ENCODE measurements around the gene ACRV1. TPM values are rescaled to one million over a fixed set of nuclear protein-coding genes. Genes with fewer than 3 reads are reported as not detected.

The ACRV1 gene
- total and polyA plus RNA-seq, 4 donors: not detected

- Histone ChIP-seq H3K4me1 (ENCODE audit: control insufficient read depth in 5 of 5, insufficient read depth in 5 of 5, low read length in 5 of 5) (peaks cover 0 to 18% (median 3%) of the 10 kb centered on the region in 5 donors), H3K27me3 (ENCODE audit: control insufficient read depth in 3 of 3, insufficient read depth in 3 of 3, low read length in 2 of 3) (no peaks in the 10 kb centered on the region), H3K9me3 (ENCODE audit: control insufficient read depth in 4 of 4, insufficient read depth in 3 of 4, low read length in 3 of 4) (no peaks in the 10 kb centered on the region), H3K36me3 (ENCODE audit: control insufficient read depth in 4 of 4, insufficient read depth in 4 of 4, low read length in 4 of 4) (peaks cover 10 to 26% (median 14%) of the 10 kb centered on the region in 4 donors), H3K27ac (ENCODE audit: low read depth in 1 of 2, low read length in 1 of 2) (no peak overlapping the region), H3K9ac (ENCODE audit: insufficient read depth in 1 of 2, low read length in 2 of 2) (no peak overlapping the region), H3K4me3 (no peak overlapping the region)
- DNase-seq (no peak), ATAC-seq (ENCODE audit: insufficient read depth, low FRiP score) (no peak)
- WGBS, 2 donors: 88 to 96% methylated on average over 1 of the region's 1 CpG
- TF ChIP-seq CTCF (IDR thresholded peaks at IDR 0.05; ENCODE audit: control extremely low read depth, extremely low read depth): no peak
Observed at GRCh38 chr11:125623064-125623463, 57.6 kb downstream of the ACRV1 start.

- no peak for DNase-seq
- peaks cover 10 to 31% (median 18%) of the 10 kb centered on the region in 4 donors for H3K36me3 ChIP-seq (ENCODE audit: control insufficient read depth in 4 of 4, insufficient read depth in 4 of 4, low read length in 4 of 4)
- no peak for ATAC-seq (ENCODE audit: insufficient read depth, low FRiP score)
- no peaks in the 10 kb centered on the region for H3K9me3 ChIP-seq (ENCODE audit: control insufficient read depth in 4 of 4, insufficient read depth in 3 of 4, low read length in 3 of 4)
- no peak overlapping the region for H3K9ac ChIP-seq (ENCODE audit: insufficient read depth in 1 of 2, low read length in 2 of 2)
- H3K27me3 ChIP-seq (ENCODE audit: control insufficient read depth in 3 of 3, insufficient read depth in 3 of 3, low read length in 2 of 3): no peaks in the 10 kb centered on the region
- H3K4me1 ChIP-seq (ENCODE audit: control insufficient read depth in 5 of 5, insufficient read depth in 5 of 5, low read length in 5 of 5): peaks cover 0 to 14% (median 3%) of the 10 kb centered on the region in 5 donors
- TF ChIP-seq CTCF (IDR thresholded peaks at IDR 0.05; ENCODE audit: control extremely low read depth, extremely low read depth): no peak
- WGBS, 2 donors: 78 to 81% methylated on average over 2 of the region's 2 CpGs
- H3K4me3 ChIP-seq: no peak overlapping the region
- no peak overlapping the region for H3K27ac ChIP-seq (ENCODE audit: low read depth in 1 of 2, low read length in 1 of 2)
Observed at GRCh38 chr11:125621995-125622394, 58.7 kb downstream of the ACRV1 start.

Small RNA genes lying within 50 kb of the gene (small RNA-seq; reads per million reads assigned to genes)
- not detected for gene RNU2-35P (ENCODE audit: low replicate concordance)

Other genes with a start within 250 kb of the ACRV1 start
- 10 to 100 TPM; 19.6 to 37.5 TPM for gene FEZ1, start 184.6 kb downstream of the ACRV1 start, total RNA-seq
- 10 to 100 TPM; 19.0 to 22.3 TPM for gene FEZ1, start 184.6 kb downstream of the ACRV1 start, polyA plus RNA-seq
- 10 to 100 TPM; 63.6 to 71.1 TPM for gene EI24, start 111.4 kb downstream of the ACRV1 start, total RNA-seq
- gene EI24, start 111.4 kb downstream of the ACRV1 start, polyA plus RNA-seq: 10 to 100 TPM; 36.7 to 84.8 TPM
- 100 to 1,000 TPM; 103 to 136 TPM for gene STT3A, start 88.0 kb downstream of the ACRV1 start, total RNA-seq
- gene STT3A, start 88.0 kb downstream of the ACRV1 start, polyA plus RNA-seq: 10 to 100 TPM; 49.6 to 99.0 TPM
- 1 to 10 TPM; 5.8 to 6.4 TPM for gene CHEK1, start 55.7 kb downstream of the ACRV1 start, total RNA-seq
- 1 to 10 TPM; 2.3 to 2.4 TPM for gene CHEK1, start 55.7 kb downstream of the ACRV1 start, polyA plus RNA-seq
- gene PATE1, start 65.4 kb upstream of the ACRV1 start, total RNA-seq: not detected
- not detected for gene PATE1, start 65.4 kb upstream of the ACRV1 start, polyA plus RNA-seq
- not detected for gene PATE2, start 98.0 kb upstream of the ACRV1 start, total RNA-seq
- not detected for gene PATE2, start 98.0 kb upstream of the ACRV1 start, polyA plus RNA-seq
- gene PATE3, start 107.3 kb upstream of the ACRV1 start, total RNA-seq: not detected
- not detected for gene PATE3, start 107.3 kb upstream of the ACRV1 start, polyA plus RNA-seq
- gene PATE4, start 152.5 kb upstream of the ACRV1 start, total RNA-seq: not detected
- gene PATE4, start 152.5 kb upstream of the ACRV1 start, polyA plus RNA-seq: not detected
- gene HYLS1, start 206.8 kb upstream of the ACRV1 start, total RNA-seq: 1 to 10 TPM; 1.6 to 2.4 TPM
- 1 to 10 TPM; 1.5 to 2.6 TPM for gene HYLS1, start 206.8 kb upstream of the ACRV1 start, polyA plus RNA-seq
- 10 to 100 TPM in 1 of 2 donors, 1 to 10 TPM in 1; 6.9 to 11.3 TPM for gene PUS3, start 222.4 kb upstream of the ACRV1 start, total RNA-seq
- 10 to 100 TPM; 10.2 to 15.7 TPM for gene PUS3, start 222.4 kb upstream of the ACRV1 start, polyA plus RNA-seq
- gene DDX25, start 223.7 kb upstream of the ACRV1 start, total RNA-seq: under 1 TPM; 0.14 to 0.18 TPM
- under 1 TPM; 0.16 to 0.37 TPM for gene DDX25, start 223.7 kb upstream of the ACRV1 start, polyA plus RNA-seq